Measurements from ENCODE around the gene ZNF732. TPM values are rescaled to one million over a fixed set of nuclear protein-coding genes. Genes with fewer than 3 reads are reported as not detected.
"Not testable (repeated sequence)": the region's sequence is repeated elsewhere in the genome, so short reads cannot be mapped to it uniquely, and the experiment has no call there.

ZNF732 gene
- polyA plus RNA-seq, 1 donor from 2014 or later = 0.26 TPM

DNA sequence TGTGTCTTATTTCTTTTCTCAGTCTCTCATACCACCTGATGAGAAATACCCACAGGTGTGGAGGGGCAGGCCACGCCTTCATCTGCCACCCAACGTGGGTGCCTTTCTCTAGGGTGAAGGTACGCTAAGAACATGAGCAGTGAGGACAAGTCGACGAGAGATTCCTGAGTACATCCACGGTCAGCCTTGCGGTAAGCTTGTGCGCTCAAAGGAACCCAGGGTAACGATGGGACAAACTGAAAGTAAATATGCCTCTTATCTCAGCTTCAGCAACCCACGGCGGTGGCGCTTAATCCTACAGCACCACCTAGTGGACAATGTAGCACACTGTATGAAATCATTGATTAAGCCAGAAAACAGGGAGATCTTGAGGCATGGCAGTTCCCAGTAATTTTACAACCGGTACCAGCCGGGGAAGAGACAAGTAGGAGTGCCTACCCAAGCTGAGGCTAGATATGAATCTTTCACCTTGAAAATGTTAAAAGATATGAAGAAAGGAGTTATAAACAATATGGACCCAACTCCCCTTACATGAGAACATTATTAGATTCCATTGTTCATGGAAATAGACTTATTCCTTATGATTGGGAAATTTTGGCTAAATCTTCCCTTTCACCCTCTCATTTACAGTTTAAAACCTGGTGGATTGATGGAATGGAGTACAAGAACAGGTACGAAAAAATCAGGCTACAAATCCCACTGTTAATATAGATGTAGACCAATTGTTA lies 63.0 kb downstream of the ZNF732 start:
- Histone ChIP-seq H3K27me3 (ENCODE audit: insufficient read depth, low read depth, low read length) (no peaks in the 10 kb centered on the region), H3K9me2 (ENCODE audit: insufficient read depth, low read length) (no peaks in the 10 kb centered on the region), H4K20me1 (ENCODE audit: insufficient read depth) (no peaks in the 10 kb centered on the region), H3F3A (ENCODE audit: insufficient read depth, low read length, poor library complexity, severe bottlenecking) (no peaks in the 10 kb centered on the region), H3K4me3 (ENCODE audit: low read length) (no peak overlapping the region), H3K9ac (ENCODE audit: low read length) (no peak overlapping the region), H2AFZ (ENCODE audit: low read depth, low read length) (no peak overlapping the region), H3K79me2 (replicated peaks; ENCODE audit: insufficient read depth, low read length) (no peaks in the 10 kb centered on the region), H3K27ac (ENCODE audit: low read length) (no peak overlapping the region), H3K9me3 (ENCODE audit: low read length) (no peaks in the 10 kb centered on the region), H3K36me3 (ENCODE audit: insufficient read depth, low read length) (no peaks in the 10 kb centered on the region), H3K4me2 (ENCODE audit: low read length) (no peak overlapping the region)
- TF ChIP-seq EP300 (conservative IDR thresholded peaks at IDR 0.05; ENCODE audit: poor library complexity, severe bottlenecking) = no peak
- TF ChIP-seq TAF1 (IDR thresholded peaks at IDR 0.05; ENCODE audit: low read depth) = no peak
- TF ChIP-seq POLR2AphosphoS5 (IDR thresholded peaks at IDR 0.05) = no peak
- TF ChIP-seq SMC3 (conservative IDR thresholded peaks at IDR 0.05; ENCODE audit: poor library complexity) = no peak
- no peak for TF ChIP-seq EZH2 (IDR thresholded peaks at IDR 0.05; ENCODE audit: borderline replicate concordance, insufficient read depth, low read length, poor library complexity, severe bottlenecking)
- TF ChIP-seq, protein P1, sequence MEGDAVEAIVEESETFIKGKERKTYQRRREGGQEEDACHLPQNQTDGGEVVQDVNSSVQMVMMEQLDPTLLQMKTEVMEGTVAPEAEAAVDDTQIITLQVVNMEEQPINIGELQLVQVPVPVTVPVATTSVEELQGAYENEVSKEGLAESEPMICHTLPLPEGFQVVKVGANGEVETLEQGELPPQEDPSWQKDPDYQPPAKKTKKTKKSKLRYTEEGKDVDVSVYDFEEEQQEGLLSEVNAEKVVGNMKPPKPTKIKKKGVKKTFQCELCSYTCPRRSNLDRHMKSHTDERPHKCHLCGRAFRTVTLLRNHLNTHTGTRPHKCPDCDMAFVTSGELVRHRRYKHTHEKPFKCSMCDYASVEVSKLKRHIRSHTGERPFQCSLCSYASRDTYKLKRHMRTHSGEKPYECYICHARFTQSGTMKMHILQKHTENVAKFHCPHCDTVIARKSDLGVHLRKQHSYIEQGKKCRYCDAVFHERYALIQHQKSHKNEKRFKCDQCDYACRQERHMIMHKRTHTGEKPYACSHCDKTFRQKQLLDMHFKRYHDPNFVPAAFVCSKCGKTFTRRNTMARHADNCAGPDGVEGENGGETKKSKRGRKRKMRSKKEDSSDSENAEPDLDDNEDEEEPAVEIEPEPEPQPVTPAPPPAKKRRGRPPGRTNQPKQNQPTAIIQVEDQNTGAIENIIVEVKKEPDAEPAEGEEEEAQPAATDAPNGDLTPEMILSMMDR (IDR thresholded peaks at IDR 0.05; ENCODE audit: poor library complexity, severe bottlenecking) = no peak
- no peak for TF ChIP-seq RAD21 (conservative IDR thresholded peaks at IDR 0.05)
- TF ChIP-seq, protein P2, sequence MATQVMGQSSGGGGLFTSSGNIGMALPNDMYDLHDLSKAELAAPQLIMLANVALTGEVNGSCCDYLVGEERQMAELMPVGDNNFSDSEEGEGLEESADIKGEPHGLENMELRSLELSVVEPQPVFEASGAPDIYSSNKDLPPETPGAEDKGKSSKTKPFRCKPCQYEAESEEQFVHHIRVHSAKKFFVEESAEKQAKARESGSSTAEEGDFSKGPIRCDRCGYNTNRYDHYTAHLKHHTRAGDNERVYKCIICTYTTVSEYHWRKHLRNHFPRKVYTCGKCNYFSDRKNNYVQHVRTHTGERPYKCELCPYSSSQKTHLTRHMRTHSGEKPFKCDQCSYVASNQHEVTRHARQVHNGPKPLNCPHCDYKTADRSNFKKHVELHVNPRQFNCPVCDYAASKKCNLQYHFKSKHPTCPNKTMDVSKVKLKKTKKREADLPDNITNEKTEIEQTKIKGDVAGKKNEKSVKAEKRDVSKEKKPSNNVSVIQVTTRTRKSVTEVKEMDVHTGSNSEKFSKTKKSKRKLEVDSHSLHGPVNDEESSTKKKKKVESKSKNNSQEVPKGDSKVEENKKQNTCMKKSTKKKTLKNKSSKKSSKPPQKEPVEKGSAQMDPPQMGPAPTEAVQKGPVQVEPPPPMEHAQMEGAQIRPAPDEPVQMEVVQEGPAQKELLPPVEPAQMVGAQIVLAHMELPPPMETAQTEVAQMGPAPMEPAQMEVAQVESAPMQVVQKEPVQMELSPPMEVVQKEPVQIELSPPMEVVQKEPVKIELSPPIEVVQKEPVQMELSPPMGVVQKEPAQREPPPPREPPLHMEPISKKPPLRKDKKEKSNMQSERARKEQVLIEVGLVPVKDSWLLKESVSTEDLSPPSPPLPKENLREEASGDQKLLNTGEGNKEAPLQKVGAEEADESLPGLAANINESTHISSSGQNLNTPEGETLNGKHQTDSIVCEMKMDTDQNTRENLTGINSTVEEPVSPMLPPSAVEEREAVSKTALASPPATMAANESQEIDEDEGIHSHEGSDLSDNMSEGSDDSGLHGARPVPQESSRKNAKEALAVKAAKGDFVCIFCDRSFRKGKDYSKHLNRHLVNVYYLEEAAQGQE (IDR thresholded peaks at IDR 0.05; ENCODE audit: borderline replicate concordance) = no peak
- no peak for TF ChIP-seq MXI1 (conservative IDR thresholded peaks at IDR 0.05; ENCODE audit: poor library complexity, severe bottlenecking)

DNA sequence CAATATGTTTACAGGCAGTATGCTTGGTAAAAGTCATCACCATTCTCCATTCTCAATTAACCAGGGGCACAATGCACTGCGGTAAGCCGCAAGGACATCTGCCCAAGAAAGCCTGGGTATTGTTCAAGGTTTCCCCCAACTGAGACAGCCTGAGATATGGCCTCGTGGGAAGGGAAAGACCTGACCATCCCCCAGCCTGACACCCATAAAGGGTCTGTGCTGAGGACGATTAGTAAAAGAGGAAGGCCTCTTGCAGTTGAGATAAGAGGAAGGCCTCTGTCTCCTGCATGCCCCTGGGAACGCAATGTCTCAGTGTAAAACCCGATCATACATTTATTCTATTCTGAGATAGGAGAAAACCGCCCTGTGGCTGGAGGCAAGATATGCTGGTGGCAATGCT lies 63.9 kb downstream of the ZNF732 start:
- H3K9me3 ChIP-seq (ENCODE audit: low read length); H3K4me2 ChIP-seq (ENCODE audit: low read length); H3F3A ChIP-seq (ENCODE audit: insufficient read depth, low read length, poor library complexity, severe bottlenecking); H3K79me2 ChIP-seq (replicated peaks; ENCODE audit: insufficient read depth, low read length); H3K9me2 ChIP-seq (ENCODE audit: insufficient read depth, low read length); H2AFZ ChIP-seq (ENCODE audit: low read depth, low read length); H3K27me3 ChIP-seq (ENCODE audit: insufficient read depth, low read depth, low read length); H3K4me3 ChIP-seq (ENCODE audit: low read length); H3K36me3 ChIP-seq (ENCODE audit: insufficient read depth, low read length); H4K20me1 ChIP-seq (ENCODE audit: insufficient read depth); H3K27ac ChIP-seq (ENCODE audit: low read length); H3K9ac ChIP-seq (ENCODE audit: low read length): not testable (repeated sequence)

Data from neural cell (in vitro differentiated cells).